ENCODE data around the gene CUL4A.
A peak's percentile ranks its signal among the peaks of the same experiment; 100 is the strongest.
"Not testable (repeated sequence)": the region's sequence is repeated elsewhere in the genome, so short reads cannot be mapped to it uniquely, and the experiment has no call there.

CUL4A gene

GRCh38 chr13:113245849-113246796, 36.7 kb downstream of the CUL4A start:
- no peak for DNase-seq

- no peak for DNase-seq
These were observed 43.2 kb downstream of the CUL4A start for GRCh38 chr13:113252516-113253095.

- not testable (repeated sequence) for DNase-seq
These were observed 48.5 kb downstream of the CUL4A start for GRCh38 chr13:113257908-113258307.

- no peak for DNase-seq
These were observed 49.1 kb downstream of the CUL4A start for GRCh38 chr13:113258321-113259054.

- no peak for DNase-seq
These were observed 51.6 kb downstream of the CUL4A start for GRCh38 chr13:113260996-113261395.

GRCh38 chr13:113263016-113263415, 53.6 kb downstream of the CUL4A start:
- not testable (repeated sequence) for DNase-seq

- DNase-seq: no peak
These were observed 58.4 kb downstream of the CUL4A start for GRCh38 chr13:113267642-113268405.

- no peak for DNase-seq
These were observed 62.6 kb downstream of the CUL4A start for GRCh38 chr13:113272031-113272430.

- no peak for DNase-seq
These were observed 63.3 kb downstream of the CUL4A start for GRCh38 chr13:113272701-113273181.

GRCh38 chr13:113273321-113273720, 63.9 kb downstream of the CUL4A start:
- DNase-seq: no peak

GRCh38 chr13:113273851-113274590, 64.6 kb downstream of the CUL4A start:
- DNase-seq: no peak

GRCh38 chr13:113274721-113275120, 65.3 kb downstream of the CUL4A start:
- no peak for DNase-seq

- DNase-seq: no peak
These were observed 66.0 kb downstream of the CUL4A start for GRCh38 chr13:113275387-113275786.

GRCh38 chr13:113280126-113280525, 70.7 kb downstream of the CUL4A start:
- no peak for DNase-seq

GRCh38 chr13:113283904-113284303, 74.5 kb downstream of the CUL4A start:
- DNase-seq: no peak

GRCh38 chr13:113288880-113289279, 79.5 kb downstream of the CUL4A start:
- DNase-seq: no peak

- no peak for DNase-seq
These were observed 81.7 kb downstream of the CUL4A start for GRCh38 chr13:113291129-113291528.

- no peak for DNase-seq
These were observed 82.8 kb downstream of the CUL4A start for GRCh38 chr13:113292021-113292862.

GRCh38 chr13:113293686-113294085, 84.3 kb downstream of the CUL4A start:
- no peak for DNase-seq

GRCh38 chr13:113295776-113296175, 86.4 kb downstream of the CUL4A start:
- DNase-seq: no peak

GRCh38 chr13:113296823-113297369, 87.5 kb downstream of the CUL4A start, which contains the start of gene LAMP1:
LAMP1 (plus strand) TSS chr13:113297239; CDS start chr13:113297435, 196 bp downstream.
- DNase-seq: peak; percentile 98

All from activated effector memory CD4-positive, alpha-beta T cell treated with Interleukin-2 at 50 U/mL for 16 hours (primary cell).